Measurements from ENCODE around the gene COMMD4.
"Not testable (repeated sequence)": the region's sequence is repeated elsewhere in the genome, so short reads cannot be mapped to it uniquely, and the experiment has no call there.

The COMMD4 gene

DNA sequence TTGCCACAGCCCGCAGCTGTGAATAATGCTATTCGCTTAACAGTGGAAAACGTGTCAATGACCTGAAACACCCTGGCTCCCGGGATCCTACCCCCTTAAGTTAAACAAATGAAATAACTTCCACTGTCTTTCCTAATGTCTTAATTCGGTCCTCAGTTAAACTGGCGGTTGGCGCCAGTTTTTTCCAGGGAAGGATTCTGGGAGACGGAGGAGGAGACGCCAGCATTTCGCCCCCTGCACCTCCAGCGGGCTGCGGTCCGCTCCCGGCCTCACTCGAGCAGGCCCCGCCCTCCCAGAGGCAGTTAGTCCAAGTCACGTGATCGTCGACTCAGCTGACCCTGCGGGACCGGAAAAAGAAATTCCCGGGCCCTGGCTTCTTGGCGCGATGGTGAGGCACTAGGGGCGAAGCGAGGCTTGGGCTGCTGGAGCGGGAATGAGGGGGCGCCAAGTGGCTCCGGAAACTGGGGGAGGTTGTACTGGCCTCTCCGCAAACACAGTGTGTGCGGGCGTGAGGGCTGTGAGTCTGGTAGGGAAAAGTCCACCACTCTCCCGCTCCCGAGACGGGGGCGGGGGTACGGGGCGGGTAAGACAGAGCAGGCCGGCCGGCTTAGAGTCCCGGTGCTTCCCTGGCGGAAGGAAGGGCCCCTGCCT lies at the start of gene COMMD4:
Gene COMMD4 (plus strand): TSS at position 359 of the 651 bp plus-strand sequence. CDS start 27 bp downstream, at position 386.
- peak in 55 of 56 donors; percentile 63 to 96 (median 89) for DNase-seq

DNA sequence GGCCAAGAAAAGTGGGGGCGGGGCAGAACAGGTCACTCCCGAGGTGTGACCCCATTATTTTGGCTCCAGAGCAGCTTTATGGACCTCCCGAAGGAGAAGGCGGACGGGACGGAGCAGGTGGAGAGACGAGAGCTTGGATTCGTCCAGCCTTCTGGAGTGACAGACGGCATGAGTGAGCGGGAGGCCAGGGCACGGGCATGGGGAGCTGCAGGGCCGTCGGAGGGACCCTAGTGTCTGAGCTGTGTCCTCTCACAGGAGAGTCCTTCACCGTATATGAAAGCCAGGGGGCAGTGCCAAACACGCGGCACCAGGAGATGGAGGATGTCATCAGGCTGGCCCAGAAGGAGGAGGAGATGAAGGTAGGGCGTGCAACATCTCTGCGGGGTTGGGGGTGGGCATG lies 42.2 kb upstream of the COMMD4 start:
- not testable (repeated sequence) for DNase-seq

DNA sequence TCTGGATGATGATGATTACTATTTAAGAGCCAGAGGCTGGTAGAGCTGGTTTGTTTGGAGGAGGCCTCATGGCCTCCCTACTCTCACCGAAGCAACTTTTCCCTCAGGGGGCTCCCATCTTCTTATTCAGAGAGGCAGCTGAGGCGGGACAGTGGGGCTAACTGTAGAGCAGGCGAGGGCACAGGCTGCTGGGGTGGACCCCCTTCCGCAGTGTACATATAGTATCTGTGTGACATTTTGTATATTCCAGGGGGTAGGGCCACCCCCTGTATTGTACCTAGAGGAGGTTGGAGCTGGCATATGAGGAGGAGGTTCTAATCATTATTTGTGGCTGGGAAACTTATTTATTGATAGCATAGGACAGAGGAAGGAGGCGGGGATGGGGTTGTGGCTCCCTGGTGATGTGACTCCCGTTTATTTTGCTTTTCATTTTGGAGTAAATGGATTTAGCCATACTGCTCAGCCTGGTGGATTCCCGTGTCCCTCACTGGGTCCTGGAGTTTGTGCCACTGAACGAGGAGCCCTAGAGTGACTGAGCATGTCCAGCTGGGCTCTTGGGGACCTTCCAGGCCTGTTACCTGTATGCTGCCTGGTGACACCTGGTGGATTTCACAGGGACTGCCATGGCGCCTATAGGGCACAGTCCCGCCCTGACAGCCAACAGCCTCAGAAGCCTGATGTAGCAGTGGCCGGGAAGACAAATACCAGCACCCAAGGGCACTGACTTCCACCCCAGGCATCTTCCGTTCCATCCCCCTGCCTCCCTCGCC lies 37.1 kb upstream of the COMMD4 start:
- DNase-seq = not testable (repeated sequence)

DNA sequence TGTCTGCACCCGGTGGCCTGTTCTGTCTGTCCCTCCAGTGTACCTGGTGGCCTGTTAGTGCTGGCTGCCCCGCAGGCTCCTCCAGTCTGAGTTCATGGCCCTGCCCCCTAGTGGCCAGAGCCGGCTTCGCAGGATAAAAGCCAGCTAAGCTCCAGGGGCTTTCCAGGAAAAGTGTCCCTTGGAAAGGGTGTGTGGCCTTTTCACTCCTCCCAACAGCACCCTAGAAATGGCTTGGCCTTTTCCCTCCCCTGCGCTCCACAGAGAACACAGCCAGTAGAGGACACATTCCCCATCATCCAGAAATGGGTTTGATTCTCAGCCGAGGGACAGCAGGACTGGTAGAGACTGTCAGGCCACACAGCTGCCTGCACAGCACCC lies 36.6 kb upstream of the COMMD4 start:
- not testable (repeated sequence) for DNase-seq

DNA sequence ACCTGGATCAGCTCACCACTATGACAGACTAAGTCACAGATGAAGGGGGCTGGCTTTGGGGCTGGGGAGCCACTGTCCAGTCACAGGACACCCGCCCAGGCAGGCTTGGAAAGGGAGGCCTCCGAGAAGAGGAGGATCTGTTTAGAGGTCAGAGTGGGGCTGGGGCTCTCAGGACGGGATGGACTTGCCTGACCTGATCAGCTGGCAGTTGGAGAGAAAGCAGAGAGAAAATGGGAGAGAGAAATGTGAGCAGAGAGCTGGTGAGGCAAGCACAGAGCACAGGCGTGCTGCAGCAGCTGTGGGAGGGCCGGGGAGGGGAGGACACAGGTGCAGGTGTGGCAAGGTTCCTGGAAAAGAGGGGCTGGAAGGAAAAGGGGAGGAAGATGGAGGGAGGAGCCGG lies 35.8 kb upstream of the COMMD4 start:
- not testable (repeated sequence) for DNase-seq

DNA sequence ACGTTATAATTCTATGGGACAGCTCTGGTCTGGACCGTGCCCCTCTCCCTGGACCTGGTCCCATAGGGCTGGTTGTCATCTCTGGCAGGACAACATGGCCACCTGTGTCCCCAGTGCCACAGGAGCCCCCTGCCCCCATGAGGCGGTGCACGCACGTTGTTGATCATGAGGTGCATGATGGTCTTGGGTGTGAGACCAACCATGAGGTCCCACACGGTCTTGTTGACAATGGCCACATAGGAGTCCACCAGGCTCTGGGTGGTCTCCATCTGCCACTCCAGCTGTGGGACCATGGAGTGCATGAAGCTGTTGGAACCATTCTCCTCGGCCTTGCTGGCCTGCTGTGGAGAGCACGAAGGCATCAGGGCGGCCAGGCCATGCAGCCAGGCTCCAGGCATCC lies 33.5 kb upstream of the COMMD4 start:
- no peak for DNase-seq

DNA sequence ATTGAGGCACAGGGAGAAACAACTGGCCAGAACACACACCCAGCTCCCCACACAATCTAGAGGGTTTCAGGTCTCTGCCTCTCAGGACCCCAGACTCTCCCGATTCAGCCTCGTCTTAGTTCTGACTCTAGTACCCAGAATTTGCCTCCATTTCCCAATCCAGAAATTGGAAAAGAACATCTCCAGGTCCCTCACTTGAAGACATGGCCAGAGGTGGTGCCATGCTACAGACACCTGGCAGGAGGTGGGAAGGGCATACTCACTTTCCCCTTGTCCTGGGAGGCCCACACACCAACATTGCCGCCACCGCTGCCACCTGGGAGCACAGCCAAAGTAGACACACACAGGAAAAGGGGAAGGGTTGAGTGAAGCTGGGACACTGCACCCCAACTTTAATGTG lies 33.1 kb upstream of the COMMD4 start:
- not testable (repeated sequence) for DNase-seq

DNA sequence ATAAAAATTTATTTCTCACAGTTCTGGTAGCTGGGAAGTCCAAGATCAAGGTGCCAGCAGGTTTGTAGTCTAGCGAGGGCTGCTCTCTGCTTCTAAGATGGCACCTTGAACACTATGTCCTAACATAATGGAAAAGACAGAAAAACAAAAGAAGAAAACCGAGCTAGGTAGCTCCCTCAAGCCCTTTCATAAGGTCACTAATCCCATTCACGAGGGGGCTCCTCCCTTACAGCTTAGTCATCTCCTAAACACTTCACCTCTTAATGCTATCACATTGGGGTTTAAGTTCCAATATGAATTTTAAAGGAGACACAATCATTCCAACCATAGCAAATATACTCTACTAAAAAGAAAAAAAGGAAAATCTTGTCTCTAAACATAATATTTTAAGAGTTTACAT lies 29.7 kb upstream of the COMMD4 start:
- DNase-seq = no peak

DNA sequence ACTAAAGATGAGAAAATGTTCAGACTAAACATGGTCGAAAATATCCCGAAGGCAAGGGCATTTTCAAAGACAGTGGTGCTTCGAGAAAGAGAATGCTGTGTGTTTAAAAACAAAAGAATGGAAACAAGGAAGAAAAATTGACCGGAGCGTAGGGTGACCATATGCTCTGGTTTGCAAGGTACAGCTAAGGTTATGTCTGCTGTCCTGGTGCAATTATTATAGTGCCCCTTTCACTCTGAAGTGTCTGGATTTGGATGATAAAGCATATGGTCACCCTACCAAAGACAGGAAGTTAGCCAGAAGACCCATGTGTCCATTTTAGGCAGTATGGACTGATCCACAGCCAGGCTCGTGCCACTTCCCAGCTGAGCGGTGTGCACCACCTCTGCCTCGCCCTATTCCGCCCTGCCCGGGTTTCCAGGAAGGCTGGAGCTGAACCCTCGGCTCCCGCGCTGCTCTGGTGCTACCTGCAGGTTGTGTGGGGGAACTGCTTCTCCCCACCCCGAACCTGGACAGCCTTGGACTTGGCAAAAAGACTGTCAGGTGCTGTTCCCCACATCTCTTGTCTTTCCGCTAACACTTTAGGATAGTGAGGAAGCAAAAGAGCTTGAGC lies 28.0 kb upstream of the COMMD4 start:
- peak in 4 of 56 donors; percentile 4 to 12 (median 8) for DNase-seq

DNA sequence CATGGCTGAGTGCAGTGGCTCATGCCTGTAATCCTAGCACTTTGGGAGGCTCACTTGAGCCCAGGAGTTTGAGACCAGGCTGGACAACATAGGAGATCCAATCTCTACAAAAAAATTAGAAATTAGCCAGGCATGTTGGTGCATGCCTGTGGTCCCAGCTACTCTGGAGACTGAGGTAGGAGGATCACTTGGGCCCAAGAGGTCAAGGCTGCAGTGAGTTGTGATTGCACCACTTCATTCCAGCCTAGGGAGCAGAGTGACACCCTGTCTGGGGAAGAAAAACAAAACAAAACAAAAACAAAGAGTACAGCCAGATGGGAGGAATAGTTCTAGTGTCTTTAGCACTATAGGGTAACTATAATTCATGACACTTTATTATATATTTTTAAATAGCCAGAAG lies 26.2 kb upstream of the COMMD4 start:
- DNase-seq = no peak

DNA sequence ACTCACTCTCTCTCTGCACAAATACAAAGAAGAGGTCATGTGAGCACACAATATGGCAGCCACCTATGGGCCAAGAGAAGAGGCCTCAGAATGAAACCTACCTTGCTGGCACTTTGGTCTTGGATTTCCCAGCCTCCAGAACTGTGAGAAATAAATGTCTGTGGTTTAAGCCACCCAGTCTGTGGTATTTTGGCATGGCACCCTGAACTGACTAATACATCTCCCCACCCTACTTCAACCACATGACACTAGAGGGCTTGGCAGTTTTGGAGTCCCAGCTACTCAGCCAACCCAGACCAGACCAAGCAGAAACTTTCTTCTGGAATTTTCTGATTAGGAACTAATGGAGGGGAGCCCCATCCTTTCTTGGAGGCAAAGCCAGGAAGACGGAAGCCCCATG lies 23.3 kb upstream of the COMMD4 start:
- not testable (repeated sequence) for DNase-seq

DNA sequence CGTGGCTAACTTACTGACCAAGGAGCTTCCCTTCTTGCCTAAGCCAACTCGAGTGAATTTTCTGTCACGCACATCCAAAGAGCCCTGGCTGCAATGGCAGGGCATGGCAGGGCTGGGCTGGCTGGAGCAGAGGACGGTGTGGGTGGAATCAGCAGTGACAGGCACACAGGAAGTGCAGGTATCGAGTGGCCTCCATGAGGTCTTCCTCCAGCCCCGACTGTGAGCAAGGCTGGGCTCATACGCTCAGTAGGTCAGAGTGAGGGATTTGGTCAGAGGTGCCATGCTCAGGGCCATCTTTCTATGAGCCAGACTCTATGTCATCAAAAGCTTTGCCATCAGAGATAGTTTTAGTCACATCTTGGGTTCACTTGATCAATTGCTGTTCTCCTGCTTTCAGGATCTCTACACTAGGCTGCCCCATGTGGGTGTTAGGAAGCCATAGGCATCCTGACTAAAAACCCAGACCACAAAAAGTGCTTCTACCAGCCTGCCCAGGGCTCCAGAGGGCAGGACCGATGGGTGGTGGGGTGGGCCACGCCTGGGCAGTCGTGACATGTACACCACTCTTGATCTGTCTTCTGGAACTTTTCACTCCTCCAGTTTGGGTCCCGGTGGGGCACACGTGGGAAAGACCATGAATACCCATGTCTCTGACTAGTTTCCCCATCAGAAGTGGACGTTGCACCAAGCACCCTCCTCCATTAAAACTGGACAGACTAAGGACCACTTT lies 22.6 kb upstream of the COMMD4 start:
- DNase-seq = no peak

DNA sequence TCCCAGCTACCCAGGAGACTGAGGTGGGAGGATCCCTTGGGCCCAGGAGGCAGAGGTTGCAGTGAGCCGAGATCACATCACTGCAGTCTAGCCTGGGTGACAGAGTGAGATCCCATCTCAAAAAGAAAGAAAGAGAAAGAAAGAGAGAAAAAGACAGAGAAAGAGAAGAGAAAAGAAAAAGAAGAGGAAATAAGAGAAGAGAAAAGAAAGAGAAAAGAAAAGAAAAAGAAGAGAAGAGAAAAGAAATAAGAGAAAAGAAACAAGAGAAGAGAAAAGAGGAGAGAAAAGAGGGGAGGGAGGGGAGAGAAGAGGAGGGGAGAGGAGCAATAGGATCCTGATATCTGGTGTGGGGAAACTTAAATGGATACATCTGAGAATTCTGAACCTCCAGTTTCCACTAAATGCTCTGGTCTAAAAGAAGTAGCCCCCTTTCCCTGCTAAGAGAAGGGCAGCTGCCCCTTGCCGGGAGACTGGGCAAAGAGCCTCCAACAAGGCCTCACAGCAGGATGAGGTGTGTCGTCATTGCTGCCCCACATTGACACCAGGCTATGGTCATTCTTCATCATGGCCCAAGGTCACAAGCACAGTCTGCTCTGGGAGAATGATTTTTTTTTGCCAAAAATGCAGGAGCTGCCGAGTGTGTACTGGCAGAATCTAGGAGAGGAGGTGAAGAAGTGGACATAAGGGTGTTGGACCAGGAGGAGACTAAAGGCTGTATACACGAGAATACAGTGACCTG lies 21.1 kb upstream of the COMMD4 start:
- DNase-seq = no peak

DNA sequence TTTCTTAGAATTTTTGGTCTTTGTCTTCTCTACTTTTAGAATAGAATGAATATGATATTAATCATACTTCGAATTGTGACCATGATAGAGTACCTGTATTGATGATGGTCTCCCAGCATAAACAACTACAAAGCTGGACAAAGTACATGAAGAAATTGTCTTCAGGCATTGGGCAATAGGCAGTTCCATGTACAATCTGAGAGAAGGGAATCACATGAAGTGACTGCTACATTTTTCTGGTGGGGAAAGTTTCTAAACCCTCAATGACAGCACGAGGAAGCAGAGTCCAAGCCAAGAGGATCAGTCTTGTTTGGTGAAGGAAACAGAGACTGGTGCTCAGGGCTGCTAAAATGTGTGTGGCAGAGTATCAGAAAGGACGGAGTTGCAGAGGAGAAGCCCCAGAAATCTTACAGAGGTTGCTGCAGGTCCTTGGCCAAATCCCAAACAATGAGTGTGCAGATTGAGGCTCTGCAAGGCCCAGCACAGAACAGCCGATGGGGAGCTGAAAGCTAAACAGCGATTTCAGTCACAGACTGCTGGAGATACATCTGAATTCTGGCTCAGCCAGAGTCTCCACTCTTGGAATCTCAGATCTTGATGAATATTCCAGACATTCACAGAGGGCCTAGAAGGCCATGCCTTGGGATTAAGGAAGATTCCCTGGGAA lies 16.5 kb upstream of the COMMD4 start:
- DNase-seq = not testable (repeated sequence)

DNA sequence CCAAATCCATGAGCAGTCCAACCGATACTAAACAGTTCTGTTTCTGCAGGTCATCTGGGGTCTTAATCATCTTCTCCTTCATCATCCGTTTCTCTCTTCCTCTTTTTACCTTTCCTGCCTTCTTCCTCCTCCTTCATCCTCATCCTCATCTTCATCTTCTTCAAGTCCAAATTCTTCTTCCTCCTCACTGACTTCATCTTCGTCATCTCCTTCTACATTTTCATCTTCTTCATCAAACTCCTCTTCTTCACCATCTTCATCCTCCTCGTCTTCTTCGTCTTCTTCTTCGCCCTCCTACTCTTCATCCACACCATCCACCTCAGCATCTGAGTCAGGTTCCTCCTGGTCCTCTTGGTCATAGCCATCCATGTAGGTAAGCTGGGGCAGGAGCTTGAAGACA lies 14.2 kb upstream of the COMMD4 start:
- DNase-seq = no peak

DNA sequence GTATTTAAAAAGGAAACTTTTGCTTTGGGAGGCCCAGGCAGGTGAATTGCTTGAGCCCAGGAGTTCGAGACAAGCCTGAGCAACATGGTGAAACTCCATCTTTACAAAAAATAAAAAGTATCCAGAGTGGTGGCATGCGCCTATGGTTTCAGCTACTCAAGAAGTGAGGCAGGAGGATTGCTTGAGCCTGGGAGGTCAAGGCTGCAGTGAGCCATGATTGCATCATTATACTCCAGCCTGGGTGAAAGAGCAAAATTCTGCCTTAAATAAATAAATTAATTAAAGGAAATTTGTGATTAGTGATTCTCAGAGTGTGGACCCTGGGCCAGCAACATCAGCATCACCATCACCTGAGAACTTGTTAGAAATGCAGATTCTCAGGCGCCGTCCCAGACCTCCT lies 9.9 kb upstream of the COMMD4 start:
- no peak for DNase-seq

DNA sequence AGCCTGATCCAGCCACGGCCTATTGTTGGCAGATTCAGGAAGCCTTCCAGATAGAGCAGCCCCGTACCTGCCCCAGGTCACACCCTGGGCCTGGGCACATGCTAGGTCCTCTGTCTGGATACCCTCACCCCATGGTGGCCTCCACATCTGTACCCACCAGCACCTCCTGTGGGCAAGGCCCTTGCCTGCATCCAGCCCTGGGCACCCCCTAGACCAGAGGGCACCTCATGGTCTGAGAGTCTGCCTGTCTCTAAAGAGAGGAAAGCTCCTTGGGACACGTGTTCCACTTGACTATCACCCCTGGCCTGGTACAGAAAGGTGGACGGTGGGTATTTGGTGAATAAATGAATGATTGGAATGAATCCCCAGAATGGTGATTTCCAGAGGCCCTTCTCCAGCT lies 8.9 kb upstream of the COMMD4 start:
- DNase-seq = no peak

DNA sequence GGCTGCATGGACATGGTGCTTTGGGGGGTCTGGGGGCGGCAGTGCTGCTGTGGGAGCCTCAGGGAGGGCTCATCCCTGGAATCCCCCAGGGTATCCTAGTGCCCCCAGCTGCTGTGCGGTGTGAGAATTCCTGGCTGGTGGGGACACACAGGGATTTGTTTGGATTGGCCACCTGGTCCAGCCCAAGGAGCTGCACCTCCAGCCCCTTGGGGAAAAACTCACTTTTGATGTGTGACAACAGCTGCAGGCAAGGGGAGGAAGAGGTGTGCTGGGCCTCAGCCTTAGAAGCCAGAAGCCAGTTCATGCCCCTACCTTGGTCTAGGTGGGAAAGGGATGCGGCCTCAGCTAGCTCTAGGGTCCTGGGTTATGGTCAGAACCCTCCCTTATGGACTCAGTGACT lies 8.4 kb upstream of the COMMD4 start:
- DNase-seq = no peak

DNA sequence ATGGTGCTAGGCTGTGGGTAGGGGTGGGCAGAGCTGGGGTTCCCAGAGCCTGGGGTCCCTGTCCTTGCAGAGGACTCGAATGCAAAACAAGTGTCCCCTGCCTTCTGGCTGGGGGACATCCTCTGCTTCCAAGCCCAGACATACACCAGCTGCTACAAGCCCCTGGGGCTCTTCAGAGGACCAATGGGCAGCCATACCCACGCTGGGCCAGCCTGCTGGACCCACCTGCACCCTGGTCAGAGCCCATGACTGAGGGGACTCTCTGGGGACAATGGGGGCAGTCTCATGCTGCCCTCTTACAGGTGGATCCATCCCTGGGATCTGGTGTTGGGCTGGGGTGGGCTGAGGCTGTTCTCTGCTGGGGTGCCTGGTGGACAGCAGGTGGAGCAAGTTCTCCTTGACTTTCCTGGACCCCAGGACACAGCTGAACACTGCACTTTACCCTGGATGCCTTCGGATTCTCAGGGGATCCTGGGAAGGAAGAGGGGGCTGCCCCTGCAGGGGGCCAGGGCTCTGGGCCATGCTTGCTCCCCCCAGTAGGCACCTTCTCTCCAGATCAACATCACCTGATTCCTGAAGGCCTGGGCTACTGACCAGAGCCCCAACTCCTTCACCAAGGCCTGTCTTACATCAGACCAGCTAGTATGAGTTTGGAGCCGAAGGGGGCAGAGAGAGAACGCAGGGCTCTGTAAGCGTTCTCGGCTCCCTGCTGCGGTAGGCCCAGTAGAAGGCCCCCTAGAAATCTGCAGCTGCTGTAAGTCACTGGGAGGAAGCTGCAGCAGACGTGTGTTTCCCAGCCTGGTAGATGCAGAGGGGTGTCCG lies 7.2 kb upstream of the COMMD4 start:
- DNase-seq = no peak

DNA sequence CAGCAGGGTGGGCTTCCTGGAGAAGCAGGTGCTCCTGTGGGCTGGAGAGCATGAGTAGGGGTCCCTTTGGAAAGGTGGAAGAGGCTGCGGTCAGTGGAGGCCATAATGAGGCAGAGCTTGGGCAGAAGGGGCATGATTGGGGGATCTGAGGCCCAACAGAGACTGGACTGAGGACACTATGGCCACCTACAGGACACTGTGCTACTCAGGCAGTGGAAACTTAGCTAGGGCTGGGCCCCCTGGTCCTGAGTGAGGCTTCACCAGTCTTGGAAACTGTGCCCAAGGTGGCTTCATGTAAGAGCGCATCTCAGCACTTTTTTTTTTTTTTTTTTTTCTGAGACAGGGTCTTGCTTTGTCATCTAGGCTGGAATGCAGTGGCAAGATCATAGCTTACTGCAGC lies 6.3 kb upstream of the COMMD4 start:
- no peak for DNase-seq

All from nucleus accumbens (tissue), 56 donors.